ENCODE results near the gene NUDCD2. TPM values are rescaled to one million over a fixed set of nuclear protein-coding genes. Genes with fewer than 3 reads are reported as not detected.

The NUDCD2 gene
- total and polyA plus RNA-seq, 9 of the 15 experiments (the other 6 are each of a cell fraction or from before 2014, with no cell fraction given): 14.6 to 76.9 (median 32.5) TPM

DNA sequence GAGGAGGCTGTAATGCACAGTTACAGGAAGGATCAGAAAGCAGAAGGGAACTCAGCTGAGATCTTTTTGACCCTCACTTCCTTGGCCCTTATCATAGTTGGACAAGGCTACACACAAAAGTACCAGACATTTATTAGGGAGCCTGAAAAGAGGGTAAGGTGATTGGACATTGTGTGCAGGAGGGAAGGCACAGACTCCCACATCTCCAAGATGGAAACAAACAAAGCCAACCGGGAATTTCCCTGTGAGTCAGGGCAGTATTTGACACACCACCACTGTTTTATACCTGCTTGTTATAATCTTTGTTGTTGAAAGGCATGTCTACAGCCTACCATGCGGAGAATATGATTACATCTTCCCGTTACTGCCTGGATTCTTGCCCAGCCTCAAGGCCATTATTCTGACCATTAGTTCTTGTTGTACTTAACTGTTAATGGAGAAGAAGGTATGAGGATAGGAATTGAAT lies 25.5 kb downstream of the NUDCD2 start (continued):
- TF ChIP-seq CUX1 (CRISPR knock-in tag; IDR thresholded peaks at IDR 0.05): no peak
- peak in 1 of 2 experiments; percentile 72; a peak in 1 of 4 replicates for TF ChIP-seq MLLT1 (IDR thresholded peaks at IDR 0.05)
- no peak for TF ChIP-seq MAX (CRISPR knock-in tag; IDR thresholded peaks at IDR 0.05)
- TF ChIP-seq FIP1L1 (IDR thresholded peaks at IDR 0.05; ENCODE audit: low read depth, low read length, poor library complexity, severe bottlenecking): no peak
- TF ChIP-seq, protein P1, sequence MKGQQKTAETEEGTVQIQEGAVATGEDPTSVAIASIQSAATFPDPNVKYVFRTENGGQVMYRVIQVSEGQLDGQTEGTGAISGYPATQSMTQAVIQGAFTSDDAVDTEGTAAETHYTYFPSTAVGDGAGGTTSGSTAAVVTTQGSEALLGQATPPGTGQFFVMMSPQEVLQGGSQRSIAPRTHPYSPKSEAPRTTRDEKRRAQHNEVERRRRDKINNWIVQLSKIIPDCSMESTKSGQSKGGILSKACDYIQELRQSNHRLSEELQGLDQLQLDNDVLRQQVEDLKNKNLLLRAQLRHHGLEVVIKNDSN (CRISPR knock-in tag; IDR thresholded peaks at IDR 0.05): no peak
- peak; percentile 67; the same call in 1 of the 2 replicates for TF ChIP-seq ZSCAN29 (IDR thresholded peaks at IDR 0.05)
- no peak for TF ChIP-seq RBFOX2 (IDR thresholded peaks at IDR 0.05; ENCODE audit: low read depth, low read length)
- no peak for TF ChIP-seq YBX1 (IDR thresholded peaks at IDR 0.05)
- no peak for TF ChIP-seq ZNF586 (CRISPR knock-in tag; conservative IDR thresholded peaks at IDR 0.05)
- peak; percentile 42; the same call in 1 of the 2 replicates for TF ChIP-seq L3MBTL2 (IDR thresholded peaks at IDR 0.05)
- TF ChIP-seq ZNF57 (CRISPR knock-in tag; IDR thresholded peaks at IDR 0.05): 0 out of 2 replicates have a peak, but pooled peaks have one; percentile 22
- no peak for TF ChIP-seq ZNF707 (CRISPR knock-in tag; conservative IDR thresholded peaks at IDR 0.05)
- no peak for TF ChIP-seq OTX1 (CRISPR knock-in tag; IDR thresholded peaks at IDR 0.05)
- TF ChIP-seq SMARCA4 (IDR thresholded peaks at IDR 0.05): peak; percentile 74
- peak; percentile 41 for TF ChIP-seq CCNT2 (IDR thresholded peaks at IDR 0.05; ENCODE audit: borderline replicate concordance, extremely low read depth, insufficient read length, low read depth, low read length)
- TF ChIP-seq PYGO2 (tag; IDR thresholded peaks at IDR 0.05): no peak
- no peak for TF ChIP-seq ILF3 (IDR thresholded peaks at IDR 0.05; ENCODE audit: borderline replicate concordance)
- TF ChIP-seq, protein P2, sequence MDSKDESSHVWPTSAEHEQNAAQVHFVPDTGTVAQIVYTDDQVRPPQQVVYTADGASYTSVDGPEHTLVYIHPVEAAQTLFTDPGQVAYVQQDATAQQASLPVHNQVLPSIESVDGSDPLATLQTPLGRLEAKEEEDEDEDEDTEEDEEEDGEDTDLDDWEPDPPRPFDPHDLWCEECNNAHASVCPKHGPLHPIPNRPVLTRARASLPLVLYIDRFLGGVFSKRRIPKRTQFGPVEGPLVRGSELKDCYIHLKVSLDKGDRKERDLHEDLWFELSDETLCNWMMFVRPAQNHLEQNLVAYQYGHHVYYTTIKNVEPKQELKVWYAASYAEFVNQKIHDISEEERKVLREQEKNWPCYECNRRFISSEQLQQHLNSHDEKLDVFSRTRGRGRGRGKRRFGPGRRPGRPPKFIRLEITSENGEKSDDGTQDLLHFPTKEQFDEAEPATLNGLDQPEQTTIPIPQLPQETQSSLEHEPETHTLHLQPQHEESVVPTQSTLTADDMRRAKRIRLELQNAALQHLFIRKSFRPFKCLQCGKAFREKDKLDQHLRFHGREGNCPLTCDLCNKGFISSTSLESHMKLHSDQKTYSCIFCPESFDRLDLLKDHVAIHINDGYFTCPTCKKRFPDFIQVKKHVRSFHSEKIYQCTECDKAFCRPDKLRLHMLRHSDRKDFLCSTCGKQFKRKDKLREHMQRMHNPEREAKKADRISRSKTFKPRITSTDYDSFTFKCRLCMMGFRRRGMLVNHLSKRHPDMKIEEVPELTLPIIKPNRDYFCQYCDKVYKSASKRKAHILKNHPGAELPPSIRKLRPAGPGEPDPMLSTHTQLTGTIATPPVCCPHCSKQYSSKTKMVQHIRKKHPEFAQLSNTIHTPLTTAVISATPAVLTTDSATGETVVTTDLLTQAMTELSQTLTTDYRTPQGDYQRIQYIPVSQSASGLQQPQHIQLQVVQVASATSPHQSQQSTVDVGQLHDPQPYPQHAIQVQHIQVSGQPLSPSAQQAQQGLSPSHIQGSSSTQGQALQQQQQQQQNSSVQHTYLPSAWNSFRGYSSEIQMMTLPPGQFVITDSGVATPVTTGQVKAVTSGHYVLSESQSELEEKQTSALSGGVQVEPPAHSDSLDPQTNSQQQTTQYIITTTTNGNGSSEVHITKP (IDR thresholded peaks at IDR 0.05; ENCODE audit: partially characterized antibody): no peak

Measured in K562 (cell line).